GM12878 (cell line): ENCODE measurements around the gene PLCG1. TPM values are rescaled to one million over a fixed set of nuclear protein-coding genes. Genes with fewer than 3 reads are reported as not detected.

Experiments
- ASH2L ChIP-seq: fragments of 300-600, 200-600 bp; sonication (generic); IDR thresholded peaks from 2 replicates; pipeline ENCODE4 v1.6.1; 2017; ENCODE audit warnings: low read depth, mild to moderate bottlenecking, borderline replicate concordance
- ATF3 ChIP-seq: IDR thresholded peaks from 2 replicates; pipeline ENCODE4 v1.6.1; 2011; ENCODE audit warnings: low read depth, mild to moderate bottlenecking, low read length, moderate library complexity, borderline replicate concordance; ENCODE audit errors: extremely low read depth
- BCL3 ChIP-seq: IDR thresholded peaks from 2 replicates; pipeline ENCODE4 v1.6.1; 2011; ENCODE audit warnings: borderline replicate concordance, low read depth, mild to moderate bottlenecking, moderate library complexity, low read length; ENCODE audit not compliant: insufficient read depth, poor library complexity, severe bottlenecking
- BHLHE40 ChIP-seq, 2 experiments: fragments of 450-650 bp in 1 of 2; IDR thresholded peaks; 2 replicates each; pipeline ENCODE4 v1.6.1; 2011 to 2017; ENCODE audit warnings: low read depth in 2 of 2, borderline replicate concordance in 1 of 2, improper control_type of control experiment in 1 of 2, low read length in 1 of 2, mild to moderate bottlenecking in 1 of 2
- CBFB ChIP-seq: IDR thresholded peaks from 2 replicates; pipeline ENCODE4 v1.6.1; 2016; ENCODE audit warnings: antibody characterized with exemption, low read depth
- CHD4 ChIP-seq: fragments of 200-600 bp; sonication (generic); IDR thresholded peaks from 2 replicates; pipeline ENCODE4 v1.6.1; 2016; ENCODE audit warnings: mild to moderate bottlenecking
- EP300 ChIP-seq, 2 experiments: fragments of 150-350 bp in 1 of 2; IDR thresholded peaks; 2 replicates each; pipeline ENCODE4 v1.6.1; 2011 to 2012; ENCODE audit warnings: low read depth in 2 of 2, low read length in 2 of 2, borderline replicate concordance in 1 of 2, improper control_type of control experiment in 1 of 2, inconsistent platforms in 1 of 2; ENCODE audit not compliant: control insufficient read depth in 1 of 2
- HDAC6 ChIP-seq: fragments of 200-600 bp; sonication (generic); IDR thresholded peaks from one replicate; pipeline ENCODE4 v1.8.0; 2017; ENCODE audit warnings: antibody characterized with exemption; ENCODE audit not compliant: unreplicated experiment
- IRF5 ChIP-seq: fragments of 450-650 bp; IDR thresholded peaks from 2 replicates; pipeline ENCODE4 v1.6.1; 2017; ENCODE audit warnings: borderline replicate concordance
- NKRF ChIP-seq: fragments of 450-650 bp; conservative IDR thresholded peaks from 2 replicates; pipeline ENCODE4 v1.6.1; 2017; ENCODE audit warnings: mild to moderate bottlenecking, moderate library complexity
- POLR2AphosphoS2 ChIP-seq: IDR thresholded peaks from 2 replicates; pipeline ENCODE4 v1.6.1; 2011; ENCODE audit warnings: low read depth, mild to moderate bottlenecking, low read length, improper control_type of control experiment, moderate library complexity
- POU2F2 ChIP-seq: IDR thresholded peaks from 3 replicates; pipeline ENCODE4 v1.6.1; 2011; ENCODE audit warnings: low read depth, mild to moderate bottlenecking, low read length, borderline replicate concordance
- RAD21 ChIP-seq: IDR thresholded peaks from 2 replicates; pipeline ENCODE4 v1.6.1; 2011; ENCODE audit warnings: mild to moderate bottlenecking, low read depth, low read length, moderate library complexity; ENCODE audit not compliant: insufficient read depth
- RUNX3 ChIP-seq: IDR thresholded peaks from 2 replicates; pipeline ENCODE4 v1.6.1; 2012; ENCODE audit warnings: low read length, inconsistent platforms
- SMARCA5 ChIP-seq: fragments of 450-650 bp; IDR thresholded peaks from 2 replicates; pipeline ENCODE4 v1.6.1; 2017; ENCODE audit warnings: mild to moderate bottlenecking
- SPI1 ChIP-seq: IDR thresholded peaks from 2 replicates; pipeline ENCODE4 v1.6.1; 2011; ENCODE audit warnings: low read depth, mild to moderate bottlenecking, low read length, moderate library complexity, borderline replicate concordance; ENCODE audit not compliant: insufficient read depth
- TBL1XR1 ChIP-seq: IDR thresholded peaks from 2 replicates; pipeline ENCODE4 v1.6.1; 2012; ENCODE audit warnings: low read depth, low read length, improper control_type of control experiment
- WRNIP1 ChIP-seq: IDR thresholded peaks from 2 replicates; pipeline ENCODE4 v1.6.1; 2011; ENCODE audit warnings: low read depth, low read length, improper control_type of control experiment, borderline replicate concordance
- ZBTB11 ChIP-seq: fragments of 450-650 bp; formaldehyde crosslinking; IDR thresholded peaks from 2 replicates; pipeline ENCODE4 v1.5.0; 2022; ENCODE audit warnings: mild to moderate bottlenecking, missing genetic modification characterization
- ZNF207 ChIP-seq: fragments of 450-650 bp; IDR thresholded peaks from 2 replicates; pipeline ENCODE4 v1.6.1; 2014; ENCODE audit warnings: antibody characterized with exemption, mild to moderate bottlenecking, borderline replicate concordance
- ZNF217 ChIP-seq: fragments of 450-650 bp; IDR thresholded peaks from 2 replicates; pipeline ENCODE4 v1.6.1; 2017; ENCODE audit warnings: antibody characterized with exemption, mild to moderate bottlenecking
- polyA plus RNA-seq, 11 experiments: library from polyadenylated mRNA; depleted of rRNA in 4 of 11; unstranded in 6 of 11; stranded (reverse) in 5 of 11; fragments of >200 nt; fragmentation: Nextera tagmentation in 4 of 11; fragmentation: Illumina TruSeq in 1 of 11; extraction: Ambion mirVana in 4 of 11; extraction: Trizol in 1 of 11; gene quantifications; 1 replicate in 1 of 11; 2 replicates in 10 of 11; pipeline versions ENCODE4 v1.2.1 to v1.2.3, GENCODE V29; 2011 to 2016; ENCODE audit warnings: inconsistent platforms in 2 of 11, missing spikeins in 2 of 11, low read depth in 1 of 11
- total RNA-seq, 4 experiments: library from RNA; depleted of rRNA in 3 of 4; stranded (reverse); fragments of >200 nt in 3 of 4; fragmentation: Illumina TruSeq in 1 of 4; extraction: Trizol in 1 of 4; gene quantifications; 2 replicates each; pipeline versions ENCODE4 v1.2.1 to v1.2.3, GENCODE V29; 2013 to 2021

Gene PLCG1
- total and polyA plus RNA-seq, 10 of the 15 experiments (the other 5 are each of a cell fraction or from before 2014, with no cell fraction given), result 2.6 to 114 (median 45.3) TPM

- TF ChIP-seq NKRF, result no peak
- TF ChIP-seq BHLHE40 (IDR thresholded peaks at IDR 0.05; ENCODE audit: borderline replicate concordance in 1 of 2, low read depth in 2 of 2, low read length in 1 of 2), result peak in 1 of 2 experiments; percentile 56; a peak in 2 of 4 replicates
- no peak for TF ChIP-seq ZBTB11
- TF ChIP-seq RAD21, result peak; percentile 80
- no peak for TF ChIP-seq CHD4
- no peak for TF ChIP-seq EP300 (IDR thresholded peaks at IDR 0.05; ENCODE audit: borderline replicate concordance in 1 of 2, control insufficient read depth in 1 of 2, low read depth in 2 of 2, low read length in 2 of 2)
- no peak; the same call in 1 of the 2 replicates for TF ChIP-seq RUNX3
- no peak for TF ChIP-seq ATF3
- no peak for TF ChIP-seq TBL1XR1
- no peak for TF ChIP-seq POU2F2
- TF ChIP-seq WRNIP1, result no peak
- TF ChIP-seq SMARCA5, result no peak; the same call in 1 of the 2 replicates
- no peak for TF ChIP-seq SPI1
- TF ChIP-seq ASH2L, result no peak
- no peak for TF ChIP-seq ZNF217
- TF ChIP-seq IRF5, result no peak
- TF ChIP-seq POLR2AphosphoS2, result no peak
- no peak for TF ChIP-seq ZNF207
- TF ChIP-seq HDAC6, result no peak
- no peak for TF ChIP-seq BCL3
- no peak for TF ChIP-seq CBFB
Measured at GRCh38 chr20:41135187-41135887, 2.0 kb upstream of the PLCG1 start (continued).
